H1 (cell line): ENCODE measurements around the gene CD151. TPM values are rescaled to one million over a fixed set of nuclear protein-coding genes. Genes with fewer than 3 reads are reported as not detected.
A peak's percentile ranks its signal among the peaks of the same experiment; 100 is the strongest.

ENCODE experiments used
- CTCF ChIA-PET: fragments of 300-600 bp; sonication (Branson Sonifier 250); formaldehyde crosslinking; loops from one replicate; lab custom pipeline; 2021; ENCODE audit not compliant: partially characterized antibody; lab: Charles Lee
- POLR2A ChIA-PET: fragments of 300-600 bp; sonication (Branson Sonifier 250); formaldehyde crosslinking; loops from one replicate; lab custom pipeline; 2021; ENCODE audit warnings: inconsistent platforms; ENCODE audit not compliant: partially characterized antibody; lab: Charles Lee
- DNase-seq, 2 experiments: peaks; one replicate each; pipeline versions ENCODE4 v3.0.0 to v3.0.0-alpha.2; 2010 to 2022; ENCODE audit warnings: low spot score in 2 of 2, low read depth in 1 of 2, mixed read lengths in 1 of 2
- FAIRE-seq: peaks from 2 replicates; lab custom pipeline; 2011; peaks lifted over from hg19 to GRCh38; lab: Jason Lieb, UNC
- H2AFZ ChIP-seq: 2 replicates; pipeline ENCODE4 v1.8.1; 2012; ENCODE audit warnings: low read length, inconsistent platforms
- H2AK5ac ChIP-seq: 2 replicates; pipeline ENCODE4 v1.6.1; 2013; ENCODE audit warnings: low read depth, low read length
- H2BK120ac ChIP-seq: replicated peaks from 2 replicates; pipeline ENCODE3; 2013; ENCODE audit warnings: low read depth, low read length, inconsistent platforms
- H2BK12ac ChIP-seq: 2 replicates; pipeline ENCODE4 v1.6.1; 2013; ENCODE audit warnings: low read depth, low read length
- H2BK15ac ChIP-seq: 2 replicates; pipeline ENCODE4 v1.6.1; 2013; ENCODE audit warnings: low read length
- H2BK20ac ChIP-seq: 2 replicates; pipeline ENCODE4 v1.6.1; 2013; ENCODE audit warnings: low read length
- H2BK5ac ChIP-seq: 2 replicates; pipeline ENCODE4 v1.6.1; 2013; ENCODE audit warnings: low read depth, low read length
- H3K14ac ChIP-seq: 2 replicates; pipeline ENCODE4 v1.6.1; 2013; ENCODE audit warnings: inconsistent platforms; ENCODE audit not compliant: insufficient read length
- H3K18ac ChIP-seq: 2 replicates; pipeline ENCODE4 v1.6.1; 2013; ENCODE audit warnings: low read length; ENCODE audit errors: extremely low read depth
- H3K23ac ChIP-seq: 2 replicates; pipeline ENCODE4 v1.6.1; 2013; ENCODE audit warnings: inconsistent platforms; ENCODE audit not compliant: insufficient read length
- H3K23me2 ChIP-seq: 2 replicates; pipeline ENCODE4 v1.6.1; 2013; ENCODE audit warnings: low read depth, low read length
- H3K27ac ChIP-seq: 2 replicates; pipeline ENCODE4 v1.6.1; 2011; ENCODE audit warnings: low read depth, low read length, inconsistent platforms
- H3K27me3 ChIP-seq, 4 experiments: replicated peaks in 1 of 4; 1 replicate in 1 of 4; 2 replicates in 3 of 4; pipeline versions ENCODE4 v1.6.1 to v1.8.1; 2011 to 2013; ENCODE audit warnings: low read length in 3 of 4, mild to moderate bottlenecking in 3 of 4, inconsistent platforms in 2 of 4, mixed read lengths in 2 of 4, moderate library complexity in 1 of 4; ENCODE audit not compliant: control insufficient read depth in 3 of 4, insufficient read depth in 3 of 4; ENCODE audit errors: extremely low read depth in 1 of 4
- H3K36me3 ChIP-seq, 4 experiments: 2 replicates each; pipeline versions ENCODE4 v1.6.1 to v1.8.1; 2011 to 2013; ENCODE audit warnings: mild to moderate bottlenecking in 4 of 4, low read length in 3 of 4, moderate library complexity in 2 of 4, control low read depth in 1 of 4, inconsistent platforms in 1 of 4; ENCODE audit not compliant: insufficient read depth in 4 of 4, control insufficient read depth in 2 of 4
- H3K4ac ChIP-seq: replicated peaks from 2 replicates; pipeline ENCODE3; 2013; ENCODE audit warnings: low read length, low read depth, mixed read lengths, inconsistent platforms; ENCODE audit not compliant: insufficient read length
- H3K4me1 ChIP-seq, 4 experiments: replicated peaks in 1 of 4; 1 replicate in 1 of 4; 2 replicates in 3 of 4; pipeline versions ENCODE4 v1.6.1 to v1.8.1; 2011 to 2013; ENCODE audit warnings: low read length in 3 of 4, inconsistent platforms in 2 of 4, mixed read lengths in 1 of 4; ENCODE audit not compliant: insufficient read depth in 4 of 4, control insufficient read depth in 3 of 4
- H3K4me2 ChIP-seq, 2 experiments: 2 replicates each; pipeline versions ENCODE4 v1.6.1 to v1.8.1; 2011 to 2013; ENCODE audit warnings: low read depth in 2 of 2, low read length in 2 of 2, control low read depth in 1 of 2, inconsistent platforms in 1 of 2, mild to moderate bottlenecking in 1 of 2; ENCODE audit not compliant: insufficient read depth in 1 of 2
- H3K4me3 ChIP-seq, 4 experiments: fragments of 200-600, 300-600 bp in 1 of 4; sonication (generic), shearing (Covaris generic), sonication (Bioruptor Twin) in 1 of 4; 2 replicates each; pipeline versions ENCODE4 v1.5.1 to v1.8.1; 2011 to 2016; ENCODE audit warnings: low read length in 4 of 4, low read depth in 3 of 4, control low read depth in 2 of 4, inconsistent platforms in 2 of 4, mild to moderate bottlenecking in 2 of 4, mixed read lengths in 1 of 4, moderate library complexity in 1 of 4; ENCODE audit not compliant: insufficient read depth in 2 of 4; ENCODE audit errors: extremely low read depth in 1 of 4
- H3K56ac ChIP-seq: replicated peaks from 2 replicates; pipeline ENCODE3; 2013; ENCODE audit warnings: low read depth, mild to moderate bottlenecking, mixed read lengths, low read length, inconsistent platforms; ENCODE audit not compliant: insufficient read length
- H3K79me1 ChIP-seq: 2 replicates; pipeline ENCODE4 v1.6.1; 2013; ENCODE audit warnings: low read depth, low read length, control low read depth
- H3K79me2 ChIP-seq, 2 experiments: 2 replicates each; pipeline versions ENCODE4 v1.6.1 to v1.8.1; 2012 to 2013; ENCODE audit warnings: low read length in 2 of 2, mild to moderate bottlenecking in 2 of 2, inconsistent platforms in 1 of 2; ENCODE audit not compliant: insufficient read depth in 2 of 2, control insufficient read depth in 1 of 2
- H3K9ac ChIP-seq, 4 experiments: replicated peaks in 1 of 4; 1 replicate in 1 of 4; 2 replicates in 3 of 4; pipeline versions ENCODE4 v1.6.1 to v1.8.1; 2011 to 2013; ENCODE audit warnings: low read depth in 3 of 4, low read length in 3 of 4, control low read depth in 2 of 4, mild to moderate bottlenecking in 2 of 4, moderate library complexity in 2 of 4, inconsistent platforms in 1 of 4; ENCODE audit errors: extremely low read depth in 1 of 4
- H3K9me3 ChIP-seq, 2 experiments: 2 replicates each; pipeline versions ENCODE4 v1.6.1 to v1.8.1; 2012 to 2013; ENCODE audit warnings: mild to moderate bottlenecking in 2 of 2, moderate library complexity in 2 of 2, control low read depth in 1 of 2, inconsistent platforms in 1 of 2, low read depth in 1 of 2, low read length in 1 of 2, mixed read lengths in 1 of 2; ENCODE audit not compliant: insufficient read depth in 2 of 2
- H4K20me1 ChIP-seq, 2 experiments: replicated peaks in 1 of 2; 2 replicates each; pipeline versions ENCODE3 to v1.8.1; 2011 to 2013; ENCODE audit warnings: inconsistent platforms in 2 of 2, low read length in 2 of 2, mild to moderate bottlenecking in 1 of 2; ENCODE audit not compliant: insufficient read depth in 2 of 2, control insufficient read depth in 1 of 2
- H4K5ac ChIP-seq: 2 replicates; pipeline ENCODE4 v1.6.1; 2013; ENCODE audit warnings: low read length, low read depth, mixed read lengths, inconsistent platforms; ENCODE audit not compliant: insufficient read length
- H4K8ac ChIP-seq: 2 replicates; pipeline ENCODE4 v1.8.0; 2013; ENCODE audit warnings: mild to moderate bottlenecking, moderate library complexity, low read length, inconsistent platforms; ENCODE audit not compliant: insufficient read depth; ENCODE audit errors: extremely low read depth
- H4K91ac ChIP-seq: replicated peaks from 2 replicates; pipeline ENCODE3; 2013; ENCODE audit warnings: low read length, mixed read lengths, inconsistent platforms; ENCODE audit not compliant: insufficient read length
- CBX8 ChIP-seq: fragments of 300-800, 300-1000 bp; sonication (generic); IDR thresholded peaks from 2 replicates; pipeline ENCODE4 v1.7.1; 2016; ENCODE audit warnings: low read depth, low read length, borderline replicate concordance
- GTF2F1 ChIP-seq: IDR thresholded peaks from 2 replicates; pipeline ENCODE4 v1.6.1; 2012; ENCODE audit warnings: low read depth, low read length, improper control_type of control experiment, borderline replicate concordance
- NRF1 ChIP-seq: IDR thresholded peaks from 2 replicates; pipeline ENCODE4 v1.6.1; 2011; ENCODE audit warnings: mild to moderate bottlenecking, low read depth, low read length, improper control_type of control experiment
- RAD21 ChIP-seq, 2 experiments: IDR thresholded peaks in 1 of 2; conservative IDR thresholded peaks in 1 of 2; 2 replicates each; pipeline ENCODE4 v1.6.1; 2011; ENCODE audit warnings: low read depth in 2 of 2, low read length in 2 of 2, improper control_type of control experiment in 1 of 2, inconsistent platforms in 1 of 2, mild to moderate bottlenecking in 1 of 2, moderate library complexity in 1 of 2
- RBBP5 ChIP-seq: IDR thresholded peaks from 2 replicates; pipeline ENCODE4 v1.7.1; 2012; ENCODE audit warnings: low read depth, mild to moderate bottlenecking, inconsistent platforms, low read length, moderate library complexity, borderline replicate concordance
- RXRA ChIP-seq: IDR thresholded peaks from 2 replicates; pipeline ENCODE4 v1.6.1; 2011; ENCODE audit warnings: low read depth, mild to moderate bottlenecking, low read length, moderate library complexity; ENCODE audit not compliant: insufficient read depth
- SP2 ChIP-seq: IDR thresholded peaks from 2 replicates; pipeline ENCODE4 v1.6.1; 2012; ENCODE audit warnings: mild to moderate bottlenecking, low read length, inconsistent platforms
- SP4 ChIP-seq: IDR thresholded peaks from 2 replicates; pipeline ENCODE4 v1.6.1; 2012; ENCODE audit warnings: low read length, inconsistent platforms
- SRF ChIP-seq: IDR thresholded peaks from 2 replicates; pipeline ENCODE4 v1.6.1; 2011; ENCODE audit warnings: mild to moderate bottlenecking, low read depth, low read length, moderate library complexity
- SUZ12 ChIP-seq: fragments of 200-600 bp; sonication (generic); IDR thresholded peaks from 2 replicates; pipeline ENCODE4 v1.6.1; 2012; ENCODE audit warnings: mild to moderate bottlenecking, inconsistent platforms, low read length, moderate library complexity, mixed read lengths
- TAF7 ChIP-seq: optimal IDR thresholded peaks from 2 replicates; pipeline ENCODE3; 2011; ENCODE audit warnings: low read depth, mild to moderate bottlenecking, inconsistent platforms, low read length, moderate library complexity, borderline replicate concordance
- WGBS, 2 experiments: shearing (Covaris generic) in 1 of 2; methylation state at CpG; one replicate each; pipeline versions ENCODE4 v1.1.6 to v1.1.7; 2013 to 2015; ENCODE audit warnings: low lambda C conversion rate in 2 of 2, mixed read lengths in 2 of 2, inconsistent platforms in 1 of 2, low coverage in 1 of 2, missing lambda C conversion rate in 1 of 2; ENCODE audit not compliant: insufficient replicate concordance in 2 of 2, insufficient coverage in 1 of 2, insufficient read length in 1 of 2; ENCODE audit errors: extremely low coverage in 1 of 2, missing lambda C conversion rate in 1 of 2; 5-methylcytosine and 5-hydroxymethylcytosine counted together
- polyA plus RNA-seq, 7 experiments: library from polyadenylated mRNA; depleted of rRNA in 3 of 7; stranded (reverse) in 5 of 7; unstranded in 2 of 7; fragments of >200 nt in 5 of 7; fragments of 200-250 nt in 2 of 7; gene quantifications; 1 replicate in 5 of 7; 2 replicates in 1 of 7; 4 replicates in 1 of 7; pipeline versions ENCODE4 v1.2.1 to v1.2.3, GENCODE V29; 2011 to 2013; ENCODE audit warnings: missing spikeins in 2 of 7, mixed read lengths in 2 of 7
- total RNA-seq: library from RNA; stranded (reverse); fragmentation: NEBNext Ultra II Directional; extraction: Animal tissue kit (Norgen Biotek cat#: 25700); gene quantifications from 2 replicates; pipeline ENCODE4 v1.2.1, GENCODE V29; 2021

CD151 gene
- total and polyA plus RNA-seq, 2 of the 8 experiments (the other 6 are each of a cell fraction or from before 2014, with no cell fraction given) = 101 to 212 TPM

DNA sequence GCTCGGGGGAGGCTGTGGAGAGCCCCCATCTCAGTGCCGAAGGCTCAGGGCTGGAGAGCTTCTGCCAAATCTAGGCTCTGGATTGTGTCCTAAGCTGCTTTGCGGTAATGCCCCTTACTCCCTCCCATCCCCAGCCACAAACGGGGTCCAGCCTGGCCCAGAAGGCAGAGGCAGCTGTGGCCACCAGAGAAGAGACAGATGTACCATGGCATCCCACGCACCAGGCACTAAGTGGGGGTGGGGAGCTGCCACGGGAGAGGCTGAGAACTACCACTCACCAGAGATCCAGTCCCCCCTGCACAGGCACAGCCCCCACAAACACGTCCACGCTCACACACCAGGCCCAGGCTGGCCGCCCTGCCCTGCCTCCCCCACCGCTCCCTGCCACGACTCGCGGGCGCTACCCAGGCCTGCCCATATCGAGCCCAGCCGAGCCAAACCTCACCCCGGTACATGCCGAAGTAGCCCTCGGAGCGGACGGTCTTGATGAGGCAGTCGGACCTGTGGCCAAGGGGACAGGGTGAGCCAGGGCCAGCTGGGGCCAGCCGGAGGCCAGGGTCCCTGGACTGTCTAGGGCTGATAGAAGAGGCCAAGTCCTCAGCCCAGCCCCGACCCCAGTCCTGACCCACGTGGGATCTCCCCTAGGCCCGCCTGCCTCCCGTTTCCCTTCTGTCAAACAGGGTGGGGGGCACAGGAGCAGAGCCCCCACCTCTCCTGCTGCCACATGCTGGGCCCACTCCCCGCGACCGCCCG is 38.6 kb upstream of the CD151 start:
- Histone ChIP-seq H3K4me3 (no peak overlapping the region), H3K23ac (no peak overlapping the region), H2BK15ac (no peak overlapping the region), H3K9ac (no peak overlapping the region), H3K9me3 (no peaks in the 10 kb centered on the region), H3K79me2 (peaks cover 0 to 5% of the 10 kb centered on the region in 2 experiments; a peak in 1 of 4 replicates), H3K23me2 (peaks cover 7% of the 10 kb centered on the region), H3K4me1 (peaks cover 4 to 33% (median 21%) of the 10 kb centered on the region in 4 experiments), H4K8ac (peak overlapping the region; percentile 46; the same call in 1 of the 2 replicates), H4K20me1 (peaks cover 2 to 12% of the 10 kb centered on the region in 2 experiments), H2AK5ac (no peak overlapping the region), H4K5ac (no peak overlapping the region), H3K79me1 (0 out of 2 replicates have a peak, but pooled peaks cover 7% of the 10 kb centered on the region), H3K56ac (no peak overlapping the region), H2BK120ac (no peak overlapping the region), H3K4me2 (no peak overlapping the region), H2BK5ac (no peak overlapping the region), H2BK12ac (no peak overlapping the region), H3K27me3 (no peaks in the 10 kb centered on the region), H3K27ac (no peak overlapping the region), H2BK20ac (no peak overlapping the region), H3K36me3 (peaks cover 0 to 14% (median 0%) of the 10 kb centered on the region in 4 experiments; a peak in 3 of 8 replicates), H3K14ac (no peak overlapping the region), H2AFZ (no peak overlapping the region), H4K91ac (no peak overlapping the region), H3K4ac (no peak overlapping the region), H3K18ac (no peak overlapping the region)
- DNase-seq (no peak), FAIRE-seq (no peak)
- 96% methylated on average over 27 of the region's 31 CpGs; no CpG with 5 or more reads in 1 of the 2 experiments for WGBS, 2 experiments
- ChIA-PET CTCF (interaction anchor here (1.6 to 3.4 kb wide), 3 partner anchors 8 to 11 kb away, joined by 5 to 14 read pairs (median 10); no protein-coding TSS in a partner anchor), POLR2A (interaction anchor here (0.6 to 53.0 kb wide), 5 partner anchors 8 to 36 kb away, joined by 3 to 1917 read pairs (median 5); partner anchors contain the start of genes CD151, CRACR2B, PIDD1 and PNPLA2)
- no peak for TF ChIP-seq RBBP5
- TF ChIP-seq RAD21 (IDR thresholded peaks at IDR 0.05 in 1 of 2, conservative IDR thresholded peaks at IDR 0.05 in 1 of 2; ENCODE audit: low read depth in 2 of 2, low read length in 2 of 2) = no peak
- no peak for TF ChIP-seq SUZ12
- no peak for TF ChIP-seq GTF2F1
- no peak for TF ChIP-seq RXRA
- TF ChIP-seq NRF1 = no peak
- TF ChIP-seq SP2 = no peak
- no peak for TF ChIP-seq CBX8
- TF ChIP-seq SP4 = no peak
- TF ChIP-seq SRF = no peak
- no peak for TF ChIP-seq TAF7
